Psoas muscle (tissue), 8 donors: ENCODE measurements around the gene PPP5C. TPM values are rescaled to one million over a fixed set of nuclear protein-coding genes. Genes with fewer than 3 reads are reported as not detected.

Source experiments
- ATAC-seq, 4 donors: fragments of 200-7000 bp; cut with Tn5 transposase; one replicate each; pipeline ENCODE4 v1.9.1; 2020; ENCODE audit warnings: moderate library complexity in 3 of 4, mild to moderate bottlenecking in 2 of 4
- DNase-seq, 2 donors: peaks; one replicate each; pipeline ENCODE4 v3.0.0-alpha.2; 2020
- H3K27ac ChIP-seq: fragments of 200-600 bp; one replicate; pipeline ENCODE4 v1.8.0; 2022
- H3K27me3 ChIP-seq, 3 donors: fragments of 200-600 bp in 1 of 3; one replicate each; pipeline versions ENCODE4 v1.6.1 to v1.8.0; 2013 to 2022; ENCODE audit warnings: low read length in 2 of 3, mild to moderate bottlenecking in 2 of 3, moderate library complexity in 1 of 3; ENCODE audit not compliant: insufficient read depth in 3 of 3
- H3K36me3 ChIP-seq, 2 donors: fragments of 200-600 bp in 1 of 2; one replicate each; pipeline versions ENCODE4 v1.6.1 to v1.8.0; 2013 to 2022; ENCODE audit warnings: low read depth in 1 of 2, mild to moderate bottlenecking in 1 of 2, moderate library complexity in 1 of 2; ENCODE audit not compliant: insufficient read depth in 1 of 2
- H3K4me1 ChIP-seq: fragments of 200-600 bp; one replicate; pipeline ENCODE4 v1.8.0; 2022
- H3K4me3 ChIP-seq: fragments of 200-600 bp; one replicate; pipeline ENCODE4 v1.8.0; 2022; ENCODE audit warnings: mild to moderate bottlenecking
- H3K9me3 ChIP-seq: fragments of 200-600 bp; one replicate; pipeline ENCODE4 v1.8.0; 2022
- CTCF ChIP-seq: fragments of 200-600 bp; IDR thresholded peaks from one replicate; pipeline ENCODE4 v1.8.0; 2022; ENCODE audit warnings: antibody characterized with exemption
- WGBS, 3 donors: extraction: QIAGEN DNeasy Blood & Tissue Kit; methylation state at CpG; one replicate each; pipeline versions ENCODE4 v1.1.6 to v1.1.7; 2013; 5-methylcytosine and 5-hydroxymethylcytosine counted together
- intact Hi-C, 2 donors: fragments of 100-400 bp; cut with DNase I; formaldehyde crosslinking; loops; one replicate each; pipeline versions ENCODE4 v1.11.0 to v1.14.2; 2022
- polyA plus RNA-seq, 3 donors: library from polyadenylated mRNA; stranded (reverse); fragments of 200-250 nt; gene quantifications; one replicate each; pipeline ENCODE4 v1.2.3, GENCODE V29; 2013
- total RNA-seq, 4 donors: library from RNA; stranded (reverse); fragmentation: NEBNext Ultra II Directional in 2 of 4; extraction: Animal tissue kit (Norgen Biotek cat#: 25700) in 2 of 4; gene quantifications; one replicate each; pipeline versions ENCODE4 v1.2.1 to v1.2.4, GENCODE V29; 2021 to 2023
- donor health status: healthy with polysubstance abuse.
- donor health status: DM: no; HTN: no; CAD: no; lungs with moderate emphysema.
- donor health status: Bipolar disorder and iron deficiency.
- donor health status: healthy.
- donor health status: DM: yes; HTN: yes; CAD: no.
- donor health status: DM: no; HTN: no; CAD: no.
- donor health status: DM: no; HTN: no; CAD: no.
- donor health status: DM: yes; HTN: yes; CAD: no.

Gene PPP5C
- total and polyA plus RNA-seq, 7 donors = 39.7 to 73.6 (median 51.9) TPM

- intact Hi-C loops = no loop called here
Measured at GRCh38 chr19:46420056-46420455, 73.2 kb downstream of the PPP5C start.

GRCh38 chr19:46422344-46422743 is 75.5 kb downstream of the PPP5C start:
- H3K27ac ChIP-seq = no peak overlapping the region
- no peak overlapping the region for H3K4me3 ChIP-seq
- ATAC-seq = no peak
- H3K9me3 ChIP-seq = no peaks in the 10 kb centered on the region
- WGBS, 3 donors = 61 to 77% (median 71%) methylated on average over 2 of the region's 2 CpGs
- DNase-seq = no peak
- TF ChIP-seq CTCF = no peak
- peaks cover 0 to 44% (median 14%) of the 10 kb centered on the region in 3 donors for H3K27me3 ChIP-seq
- intact Hi-C loops = no loop called here
- no peaks in the 10 kb centered on the region for H3K36me3 ChIP-seq
- no peaks in the 10 kb centered on the region for H3K4me1 ChIP-seq

More at GRCh38 chr19:46420056-46420455, 73.2 kb downstream of the PPP5C start:
- Histone ChIP-seq H3K27ac (no peak overlapping the region), H3K4me3 (no peak overlapping the region), H3K4me1 (no peaks in the 10 kb centered on the region), H3K36me3 (no peaks in the 10 kb centered on the region), H3K27me3 (peaks cover 0 to 38% (median 7%) of the 10 kb centered on the region in 3 donors), H3K9me3 (no peaks in the 10 kb centered on the region)
- 77 to 84% (median 81%) methylated on average over 7 of the region's 7 CpGs for WGBS, 3 donors
- DNase-seq = no peak
- no peak for TF ChIP-seq CTCF
- no peak for ATAC-seq

- 60 to 78% (median 63%) methylated on average over 5 of the region's 5 CpGs for WGBS, 3 donors
- H3K27ac ChIP-seq = no peak overlapping the region
- no peak for ATAC-seq
- H3K4me1 ChIP-seq = no peaks in the 10 kb centered on the region
- H3K9me3 ChIP-seq = no peaks in the 10 kb centered on the region
- intact Hi-C loops = no loop called here
- H3K36me3 ChIP-seq = no peaks in the 10 kb centered on the region
- TF ChIP-seq CTCF = no peak
- no peak overlapping the region for H3K4me3 ChIP-seq
- no peak for DNase-seq
- H3K27me3 ChIP-seq = peaks cover 0 to 42% (median 14%) of the 10 kb centered on the region in 3 donors
Measured at GRCh38 chr19:46423188-46423587, 76.3 kb downstream of the PPP5C start.

- no peak for TF ChIP-seq CTCF
- no peak for DNase-seq
- Histone ChIP-seq H3K36me3 (no peaks in the 10 kb centered on the region), H3K4me1 (no peaks in the 10 kb centered on the region), H3K9me3 (no peaks in the 10 kb centered on the region), H3K4me3 (peak overlapping the region; percentile 62), H3K27me3 (peaks cover 0 to 58% (median 16%) of the 10 kb centered on the region in 3 donors), H3K27ac (no peak overlapping the region)
- no peak for ATAC-seq
- intact Hi-C loops = no loop called here
- WGBS, 3 donors = 15 to 33% (median 22%) methylated on average over 10 of the region's 10 CpGs
Measured at GRCh38 chr19:46426035-46426505, 79.2 kb downstream of the PPP5C start.
